ENCODE measurements around the gene TTLL11.

The TTLL11 gene

GRCh38 chr9:122116040-122116439 lies 22.9 kb upstream of the TTLL11 start:
- H3K27ac ChIP-seq: no peak overlapping the region
- TF ChIP-seq ZFX (IDR thresholded peaks at IDR 0.05; ENCODE audit: borderline replicate concordance) (no peak), CTCF (IDR thresholded peaks at IDR 0.05) (no peak)

- TF ChIP-seq CTCF (IDR thresholded peaks at IDR 0.05) (no peak), ZFX (IDR thresholded peaks at IDR 0.05; ENCODE audit: borderline replicate concordance) (no peak)
- no peak overlapping the region for H3K27ac ChIP-seq
Observed at GRCh38 chr9:122115176-122116035, 22.3 kb upstream of the TTLL11 start.

GRCh38 chr9:122113574-122113973 lies 20.5 kb upstream of the TTLL11 start:
- H3K27ac ChIP-seq: no peak overlapping the region
- TF ChIP-seq CTCF (IDR thresholded peaks at IDR 0.05) (no peak), ZFX (IDR thresholded peaks at IDR 0.05; ENCODE audit: borderline replicate concordance) (no peak)

GRCh38 chr9:122112238-122112637 lies 19.1 kb upstream of the TTLL11 start:
- TF ChIP-seq CTCF (IDR thresholded peaks at IDR 0.05) (no peak), ZFX (IDR thresholded peaks at IDR 0.05; ENCODE audit: borderline replicate concordance) (no peak)
- H3K27ac ChIP-seq: no peak overlapping the region

GRCh38 chr9:122111413-122112085 lies 18.4 kb upstream of the TTLL11 start:
- TF ChIP-seq ZFX (IDR thresholded peaks at IDR 0.05; ENCODE audit: borderline replicate concordance) (no peak), CTCF (IDR thresholded peaks at IDR 0.05) (no peak)
- no peak overlapping the region for H3K27ac ChIP-seq

- H3K27ac ChIP-seq: no peak overlapping the region
- TF ChIP-seq ZFX (IDR thresholded peaks at IDR 0.05; ENCODE audit: borderline replicate concordance) (no peak), CTCF (IDR thresholded peaks at IDR 0.05) (no peak)
Observed at GRCh38 chr9:122110100-122110833, 17.2 kb upstream of the TTLL11 start.

All from 22Rv1 (cell line).